ENCODE measurements around the gene CDKN2B. TPM values are rescaled to one million over a fixed set of nuclear protein-coding genes. Genes with fewer than 3 reads are reported as not detected.

CDKN2B gene
- total and polyA plus RNA-seq, 10 donors: 1.5 to 25.7 (median 9.1) TPM

DNA sequence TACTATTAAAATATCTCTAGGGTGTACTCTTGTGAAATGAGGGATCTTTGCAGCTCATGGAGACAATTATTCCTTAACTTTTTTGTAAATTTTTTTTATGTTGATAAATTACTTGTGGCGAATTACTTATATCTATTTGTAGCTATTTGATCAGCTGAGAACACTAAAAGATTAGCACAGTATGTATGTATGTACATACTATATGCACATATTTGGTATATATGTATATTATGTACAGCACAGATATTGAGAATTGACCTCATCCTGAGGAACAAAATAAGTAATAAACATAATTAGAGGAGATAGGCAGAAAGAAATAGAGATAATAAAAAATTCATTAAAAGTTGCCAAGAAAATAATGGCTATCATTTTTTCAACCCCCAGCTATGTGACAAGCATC lies 26.7 kb downstream of the CDKN2B start:
- H3K27ac ChIP-seq: no peak overlapping the region
- peaks cover 0 to 94% (median 41%) of the 10 kb centered on the region in 7 donors for H3K27me3 ChIP-seq (replicated peaks in 1 of 7)
- no peak overlapping the region for H3K4me3 ChIP-seq
- DNase-seq: no peak
- TF ChIP-seq POLR2AphosphoS5 (IDR thresholded peaks at IDR 0.05) (no peak), POLR2A (IDR thresholded peaks at IDR 0.05) (no peak)
- TF ChIP-seq, protein P1, sequence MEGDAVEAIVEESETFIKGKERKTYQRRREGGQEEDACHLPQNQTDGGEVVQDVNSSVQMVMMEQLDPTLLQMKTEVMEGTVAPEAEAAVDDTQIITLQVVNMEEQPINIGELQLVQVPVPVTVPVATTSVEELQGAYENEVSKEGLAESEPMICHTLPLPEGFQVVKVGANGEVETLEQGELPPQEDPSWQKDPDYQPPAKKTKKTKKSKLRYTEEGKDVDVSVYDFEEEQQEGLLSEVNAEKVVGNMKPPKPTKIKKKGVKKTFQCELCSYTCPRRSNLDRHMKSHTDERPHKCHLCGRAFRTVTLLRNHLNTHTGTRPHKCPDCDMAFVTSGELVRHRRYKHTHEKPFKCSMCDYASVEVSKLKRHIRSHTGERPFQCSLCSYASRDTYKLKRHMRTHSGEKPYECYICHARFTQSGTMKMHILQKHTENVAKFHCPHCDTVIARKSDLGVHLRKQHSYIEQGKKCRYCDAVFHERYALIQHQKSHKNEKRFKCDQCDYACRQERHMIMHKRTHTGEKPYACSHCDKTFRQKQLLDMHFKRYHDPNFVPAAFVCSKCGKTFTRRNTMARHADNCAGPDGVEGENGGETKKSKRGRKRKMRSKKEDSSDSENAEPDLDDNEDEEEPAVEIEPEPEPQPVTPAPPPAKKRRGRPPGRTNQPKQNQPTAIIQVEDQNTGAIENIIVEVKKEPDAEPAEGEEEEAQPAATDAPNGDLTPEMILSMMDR (IDR thresholded peaks at IDR 0.05 in 8 of 11, conservative IDR thresholded peaks at IDR 0.05 in 3 of 11): no peak
- no peaks in the 10 kb centered on the region for H3K9me3 ChIP-seq
- H3K4me1 ChIP-seq: peaks cover 0 to 7% (median 0%) of the 10 kb centered on the region in 6 donors
- 58 to 81% (median 68%) methylated on average over 1 of the region's 1 CpG for WGBS, 5 donors
- intact Hi-C loops (cut with DNase I; ENCODE audit: low total_unique reads): no loop called here
- no peaks in the 10 kb centered on the region for H3K36me3 ChIP-seq

DNA sequence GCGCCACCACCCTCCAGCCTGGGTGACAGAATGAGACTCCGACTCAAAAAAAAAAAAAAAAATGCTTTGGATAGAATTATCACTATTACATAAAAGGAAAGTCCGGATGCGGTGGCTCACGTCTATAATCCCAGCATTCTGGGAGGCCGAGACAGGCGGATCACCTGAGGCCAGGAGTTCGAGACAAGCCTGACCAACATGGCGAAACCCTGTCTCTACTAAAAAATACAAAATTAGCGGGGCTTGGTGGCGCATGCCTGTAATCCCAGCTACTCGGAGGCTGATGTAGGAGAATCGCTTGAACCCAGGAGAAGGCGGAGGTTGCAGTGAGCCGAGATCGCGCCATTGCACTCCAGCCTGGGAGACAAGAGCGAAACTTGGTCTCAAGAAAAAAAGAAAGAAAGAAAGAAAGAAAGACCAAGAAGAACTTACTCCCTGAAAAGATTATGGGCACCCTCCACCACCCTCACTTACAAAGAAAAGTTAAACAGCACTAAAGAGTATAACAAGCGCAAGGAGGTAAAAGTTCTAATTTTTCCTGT lies 32.7 kb downstream of the CDKN2B start:
- no peak overlapping the region for H3K27ac ChIP-seq
- H3K4me3 ChIP-seq: no peak overlapping the region
- no peaks in the 10 kb centered on the region for H3K36me3 ChIP-seq
- WGBS, 5 donors: 22 to 33% (median 25%) methylated on average over 19 of the region's 19 CpGs
- TF ChIP-seq POLR2A (IDR thresholded peaks at IDR 0.05) (no peak), POLR2AphosphoS5 (IDR thresholded peaks at IDR 0.05) (no peak)
- TF ChIP-seq, protein P1 (IDR thresholded peaks at IDR 0.05 in 8 of 11, conservative IDR thresholded peaks at IDR 0.05 in 3 of 11): no peak
- H3K4me1 ChIP-seq: peaks cover 10 to 26% (median 22%) of the 10 kb centered on the region in 6 donors
- DNase-seq: no peak
- no peaks in the 10 kb centered on the region for H3K9me3 ChIP-seq
- intact Hi-C loops (cut with DNase I; ENCODE audit: low total_unique reads): no loop called here
- peaks cover 12 to 97% (median 86%) of the 10 kb centered on the region in 7 donors for H3K27me3 ChIP-seq (replicated peaks in 1 of 7)

DNA sequence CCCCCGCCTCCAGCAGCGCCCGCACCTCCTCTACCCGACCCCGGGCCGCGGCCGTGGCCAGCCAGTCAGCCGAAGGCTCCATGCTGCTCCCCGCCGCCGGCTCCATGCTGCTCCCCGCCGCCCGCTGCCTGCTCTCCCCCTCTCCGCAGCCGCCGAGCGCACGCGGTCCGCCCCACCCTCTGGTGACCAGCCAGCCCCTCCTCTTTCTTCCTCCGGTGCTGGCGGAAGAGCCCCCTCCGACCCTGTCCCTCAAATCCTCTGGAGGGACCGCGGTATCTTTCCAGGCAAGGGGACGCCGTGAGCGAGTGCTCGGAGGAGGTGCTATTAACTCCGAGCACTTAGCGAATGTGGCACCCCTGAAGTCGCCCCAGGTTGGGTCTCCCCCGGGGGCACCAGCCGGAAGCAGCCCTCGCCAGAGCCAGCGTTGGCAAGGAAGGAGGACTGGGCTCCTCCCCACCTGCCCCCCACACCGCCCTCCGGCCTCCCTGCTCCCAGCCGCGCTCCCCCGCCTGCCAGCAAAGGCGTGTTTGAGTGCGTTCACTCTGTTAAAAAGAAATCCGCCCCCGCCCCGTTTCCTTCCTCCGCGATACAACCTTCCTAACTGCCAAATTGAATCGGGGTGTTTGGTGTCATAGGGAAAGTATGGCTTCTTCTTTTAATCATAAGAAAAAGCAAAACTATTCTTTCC lies 34.2 kb downstream of the CDKN2B start:
- peak overlapping the region; percentile 25 to 72 (median 38) for H3K4me3 ChIP-seq
- H3K27me3 ChIP-seq (replicated peaks in 1 of 7): peaks cover 19 to 100% (median 98%) of the 10 kb centered on the region in 7 donors
- H3K36me3 ChIP-seq: peaks cover 0 to 6% (median 0%) of the 10 kb centered on the region in 6 donors
- no peak overlapping the region for H3K27ac ChIP-seq
- peaks cover 10 to 41% (median 25%) of the 10 kb centered on the region in 6 donors for H3K4me1 ChIP-seq
- H3K9me3 ChIP-seq: peaks cover 0 to 12% (median 0%) of the 10 kb centered on the region in 8 donors
- TF ChIP-seq, protein P1 (IDR thresholded peaks at IDR 0.05 in 8 of 11, conservative IDR thresholded peaks at IDR 0.05 in 3 of 11): no peak
- TF ChIP-seq POLR2A (IDR thresholded peaks at IDR 0.05) (no peak), POLR2AphosphoS5 (IDR thresholded peaks at IDR 0.05) (peak in 2 of 3 donors; percentile 42 to 65)
- 0 to 3% (median 1%) methylated on average over 24 to 51 of the region's 51 CpGs for whole genome bisulfite sequencing, 5 donors
- peak; percentile 83 for DNase-seq
- intact Hi-C loops (cut with DNase I; ENCODE audit: low total_unique reads): no loop called here

DNA sequence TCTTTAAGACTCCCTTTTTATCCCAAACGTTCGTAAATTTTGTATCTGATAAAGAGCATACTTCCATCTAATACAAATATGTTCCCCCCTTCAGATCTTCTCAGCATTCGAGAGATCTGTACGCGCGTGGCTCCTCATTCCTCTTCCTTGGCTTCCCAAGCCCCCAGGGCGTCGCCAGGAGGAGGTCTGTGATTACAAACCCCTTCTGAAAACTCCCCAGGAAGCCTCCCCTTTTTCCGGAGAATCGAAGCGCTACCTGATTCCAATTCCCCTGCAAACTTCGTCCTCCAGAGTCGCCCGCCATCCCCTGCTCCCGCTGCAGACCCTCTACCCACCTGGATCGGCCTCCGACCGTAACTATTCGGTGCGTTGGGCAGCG lies 34.8 kb downstream of the CDKN2B start:
- Histone ChIP-seq H3K4me3 (peak overlapping the region; percentile 25 to 72 (median 38)), H3K4me1 (peaks cover 10 to 44% (median 25%) of the 10 kb centered on the region in 6 donors), H3K27ac (no peak overlapping the region), H3K9me3 (peaks cover 0 to 18% (median 0%) of the 10 kb centered on the region in 8 donors), H3K36me3 (peaks cover 0 to 6% (median 0%) of the 10 kb centered on the region in 6 donors), H3K27me3 (replicated peaks in 1 of 7) (peaks cover 19 to 100% (median 98%) of the 10 kb centered on the region in 7 donors)
- intact Hi-C loops (cut with DNase I; ENCODE audit: low total_unique reads): no loop called here
- TF ChIP-seq, protein P1 (IDR thresholded peaks at IDR 0.05 in 8 of 11, conservative IDR thresholded peaks at IDR 0.05 in 3 of 11): no peak
- TF ChIP-seq POLR2AphosphoS5 (IDR thresholded peaks at IDR 0.05) (no peak), POLR2A (IDR thresholded peaks at IDR 0.05) (no peak)
- no peak for DNase-seq
- WGBS, 5 donors: 4 to 6% (median 5%) methylated on average over 19 to 21 of the region's 21 CpGs
